NCI-H524 treated with DMSO at 0.1 percent for 48 hours (cell line): Measurements from ENCODE around the gene MYLK4.

Experiments used
- DNase-seq: peaks from one replicate; lab custom pipeline; 2025; lab: John Stamatoyannopoulos, UW

The MYLK4 gene

DNA sequence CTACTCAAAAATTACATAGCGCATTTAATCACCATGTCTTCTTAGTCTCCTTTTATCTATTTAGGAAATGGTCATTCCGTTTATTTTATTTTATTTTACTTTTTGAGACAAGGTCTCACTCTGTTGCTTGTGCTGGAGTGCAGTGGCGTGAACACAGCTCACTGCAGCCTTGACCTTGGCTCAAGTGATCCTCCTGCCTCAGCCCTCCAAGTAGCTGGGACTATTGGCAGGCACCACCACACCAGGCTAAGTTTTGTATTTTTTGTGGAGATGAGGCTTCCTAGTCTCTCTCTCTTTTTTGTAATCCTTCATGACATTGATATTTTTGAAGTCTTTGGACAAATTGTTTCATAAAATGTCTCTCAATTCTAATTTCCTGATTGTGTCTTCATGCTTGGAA lies 4.7 kb upstream of the MYLK4 start:
- no peak for DNase-seq

DNA sequence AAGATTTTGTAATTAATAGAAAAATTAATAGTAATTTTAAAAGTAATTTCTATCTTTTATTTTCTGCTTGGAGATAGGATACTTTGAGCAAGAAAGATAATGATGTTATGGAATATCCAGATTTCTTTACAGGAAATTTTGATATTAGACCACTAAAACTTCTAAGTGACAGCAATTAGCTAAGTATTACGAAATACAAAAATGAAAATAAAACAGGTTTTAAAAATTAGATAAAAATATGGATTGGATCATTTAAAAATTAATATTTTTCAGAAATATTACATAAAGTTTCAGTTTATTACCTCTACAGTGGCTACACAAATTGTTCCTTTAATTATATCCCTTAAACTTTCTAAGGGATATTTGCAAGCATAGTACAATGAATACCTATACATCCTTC lies 4.2 kb upstream of the MYLK4 start:
- DNase-seq, result no peak

DNA sequence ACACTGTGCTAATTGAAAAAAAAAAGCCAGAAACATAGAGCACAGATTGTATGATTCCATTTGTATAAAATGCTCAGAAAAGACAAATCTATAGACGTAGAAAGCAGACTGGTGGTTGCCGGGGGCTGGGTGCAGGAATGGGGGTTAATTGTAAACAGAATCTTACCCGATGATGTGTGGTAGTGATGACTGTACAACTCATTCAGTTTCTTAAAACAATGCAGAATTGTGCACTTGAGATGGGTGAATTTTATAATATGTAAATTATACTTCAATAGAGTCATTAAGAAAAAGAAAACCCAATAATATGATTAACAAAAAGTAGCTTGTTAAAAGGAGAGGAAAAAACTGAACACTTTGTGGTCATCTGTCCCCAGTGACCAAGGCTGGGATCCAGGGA lies 3.7 kb upstream of the MYLK4 start:
- DNase-seq, result no peak

DNA sequence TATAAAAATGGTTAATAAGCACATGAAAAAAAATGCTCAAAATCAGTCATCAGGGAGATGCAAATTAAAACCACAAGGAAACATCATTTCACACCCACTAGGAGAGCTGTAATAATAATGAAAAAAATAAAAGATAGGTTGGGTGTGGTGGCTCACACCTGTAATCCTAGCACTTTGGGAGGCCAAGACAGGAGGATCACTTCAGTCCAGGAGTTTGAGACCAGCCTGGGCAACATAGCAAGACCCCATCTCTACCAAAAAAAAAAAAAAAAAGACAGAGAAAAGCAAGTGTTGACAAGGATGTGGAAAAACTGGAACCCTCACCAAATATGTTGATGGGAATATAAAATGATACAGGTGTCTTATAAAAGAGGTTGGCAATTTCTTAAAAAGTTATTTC lies 3.0 kb upstream of the MYLK4 start:
- no peak for DNase-seq

DNA sequence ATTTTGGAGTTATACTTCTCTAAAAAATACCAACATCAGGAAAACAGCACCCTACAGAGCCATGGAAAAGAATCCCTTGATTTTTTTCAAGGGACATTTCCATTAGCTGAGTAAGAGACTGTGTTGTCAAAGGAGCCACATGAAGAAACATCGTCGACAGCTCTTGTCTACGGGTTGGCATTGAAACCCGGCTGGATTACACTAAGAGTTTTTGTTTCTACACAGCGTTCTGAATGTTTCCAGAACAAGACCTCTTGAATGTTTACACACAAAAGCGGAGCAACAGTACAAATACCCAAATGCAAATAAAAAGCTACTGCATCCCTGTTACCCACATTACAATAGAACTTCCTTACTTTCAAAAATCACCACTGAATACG lies 2.4 kb upstream of the MYLK4 start:
- DNase-seq, result no peak

DNA sequence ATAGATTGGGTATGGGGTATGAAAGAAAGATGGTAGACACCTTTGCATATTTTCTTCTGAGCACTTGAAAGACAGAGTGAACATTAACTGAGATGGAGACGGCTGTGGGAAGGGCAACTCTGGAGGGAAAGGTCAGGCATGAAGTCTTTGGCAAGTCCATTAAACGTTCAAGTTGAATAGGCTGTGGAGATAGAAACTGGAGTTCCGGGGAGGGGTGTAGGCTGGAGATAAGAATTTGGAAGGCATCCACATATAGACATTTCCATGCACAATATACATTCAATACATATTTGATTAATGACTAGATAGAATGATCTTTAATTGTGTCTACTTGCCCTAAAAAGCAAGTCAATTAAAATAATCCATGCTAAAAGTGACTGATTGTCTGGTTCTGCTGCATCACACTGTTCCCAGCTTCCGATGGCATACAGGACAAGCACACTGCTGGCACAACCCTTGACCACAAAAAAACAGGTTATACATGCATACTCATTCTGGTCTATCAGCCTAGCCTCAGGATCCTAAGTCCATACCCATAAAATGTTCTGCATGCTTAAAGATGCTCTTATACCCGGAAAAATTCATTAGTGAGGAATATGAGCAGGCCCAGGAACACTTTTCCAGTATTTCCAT lies 1.9 kb upstream of the MYLK4 start:
- DNase-seq, result no peak

DNA sequence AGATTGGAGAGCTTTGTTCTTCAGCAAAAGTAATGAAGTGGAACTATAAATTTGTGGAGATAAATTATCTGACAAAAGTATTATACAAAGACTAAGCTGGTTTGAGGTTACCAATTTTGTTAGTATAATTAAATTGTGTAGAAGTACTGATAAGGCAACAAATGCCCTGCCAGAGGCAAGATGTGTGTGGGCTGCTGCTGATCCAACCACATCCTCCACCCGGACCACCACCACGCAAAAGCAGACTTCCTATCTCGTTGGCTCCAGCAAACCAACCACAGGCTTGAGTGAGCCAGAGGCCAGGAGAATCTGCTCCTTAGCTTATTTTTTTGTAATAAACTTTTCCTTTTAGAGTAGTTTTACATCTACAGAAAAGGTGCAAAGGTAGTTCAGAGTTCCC lies 1.1 kb upstream of the MYLK4 start:
- no peak for DNase-seq

- peak; percentile 13 for DNase-seq
Observed at GRCh38 chr6:2749969-2750600, 637 bp downstream of the MYLK4 start.

DNA sequence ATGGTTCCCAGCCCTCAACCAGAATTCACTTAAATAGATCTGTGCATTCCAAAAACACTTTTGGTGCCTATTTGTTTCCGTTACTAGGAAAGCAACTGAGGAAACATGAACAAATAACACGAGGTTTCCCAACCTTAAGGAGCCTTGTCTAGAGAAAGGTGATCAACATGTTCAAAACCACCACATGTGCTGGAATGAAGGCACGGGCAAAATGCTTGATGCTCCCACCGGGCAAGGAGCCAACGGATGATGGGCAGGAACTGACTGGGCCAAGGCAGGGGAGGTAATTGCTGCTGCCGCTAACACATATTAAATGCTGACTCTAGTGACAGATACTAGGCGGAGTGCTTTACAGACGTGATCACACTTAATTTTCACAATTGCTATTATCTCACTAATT lies 2.5 kb downstream of the MYLK4 start:
- no peak for DNase-seq

DNA sequence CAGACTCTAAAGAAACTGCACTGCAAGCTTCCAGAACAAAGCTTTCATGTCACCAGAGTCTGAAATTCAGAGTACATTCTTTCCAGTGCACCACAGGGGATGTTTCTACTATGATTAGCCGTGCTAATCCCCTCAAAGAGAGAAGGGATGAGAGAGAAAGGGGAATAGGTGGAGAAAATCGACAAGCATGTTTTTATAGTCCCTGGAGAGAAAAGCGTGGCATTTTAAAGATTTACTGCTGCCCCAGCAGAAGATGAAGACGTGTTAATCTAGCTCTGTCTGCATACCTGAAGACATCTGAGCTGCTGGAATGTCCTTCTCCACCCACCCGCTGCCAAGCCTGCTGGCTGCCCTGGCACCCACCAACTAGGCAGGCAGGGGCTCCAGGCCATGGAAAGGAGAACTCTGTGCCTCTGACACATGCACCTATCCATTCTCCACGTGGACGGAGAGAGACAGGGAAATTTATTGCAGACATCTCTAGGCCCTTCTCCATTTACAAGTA lies 4.1 kb downstream of the MYLK4 start:
- no peak for DNase-seq

GRCh38 chr6:2745246-2745645 lies 5.5 kb downstream of the MYLK4 start:
- DNase-seq, result no peak

- no peak for DNase-seq
Observed at GRCh38 chr6:2744778-2745177, 5.9 kb downstream of the MYLK4 start.

DNA sequence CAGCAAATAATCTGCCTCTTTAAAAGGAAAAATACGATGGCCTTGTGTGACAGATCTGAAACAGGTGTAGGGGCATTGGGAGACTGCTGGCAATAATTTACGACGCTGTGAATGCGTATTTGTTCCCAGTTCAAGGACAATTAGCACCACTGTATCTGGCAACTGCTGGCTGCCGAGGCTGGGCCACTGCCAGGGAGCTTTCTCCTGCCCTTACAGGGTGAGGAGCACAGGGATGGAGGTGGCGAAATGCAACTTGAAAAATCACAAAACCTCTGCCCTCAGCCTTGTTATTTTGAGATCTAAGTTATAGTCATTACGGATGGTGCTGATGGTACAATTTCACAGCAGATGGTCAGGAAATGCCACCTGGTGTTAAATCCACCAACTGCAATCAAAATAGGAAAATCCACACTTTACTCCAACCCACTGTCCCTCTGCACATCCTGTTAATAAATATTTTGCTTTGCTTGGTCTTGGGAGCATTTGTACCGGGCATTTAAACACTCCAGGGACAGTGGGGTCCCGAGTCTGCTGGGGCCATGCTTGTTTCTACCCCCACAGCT lies 6.4 kb downstream of the MYLK4 start:
- DNase-seq, result peak; percentile 61

GRCh38 chr6:2743280-2744208 lies 7.2 kb downstream of the MYLK4 start:
- DNase-seq, result no peak

DNA sequence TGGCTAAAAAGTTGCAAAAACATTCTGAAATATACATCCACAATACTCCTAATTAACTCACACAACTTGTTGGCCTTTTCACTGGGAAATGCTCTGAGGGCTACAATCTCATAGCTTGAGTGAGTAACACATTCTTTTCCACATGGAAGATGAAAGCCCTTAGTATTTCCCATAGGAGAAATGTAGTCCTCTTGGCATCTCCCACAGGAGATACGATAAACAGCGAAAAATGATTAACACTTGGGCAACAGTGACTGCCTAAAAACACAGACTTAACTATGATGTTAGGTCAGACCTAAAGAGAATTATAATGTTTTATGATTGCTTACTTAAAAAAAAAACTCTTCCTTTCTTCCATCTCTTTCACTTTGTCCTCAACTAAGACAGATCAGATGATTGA lies 9.0 kb downstream of the MYLK4 start:
- no peak for DNase-seq

DNA sequence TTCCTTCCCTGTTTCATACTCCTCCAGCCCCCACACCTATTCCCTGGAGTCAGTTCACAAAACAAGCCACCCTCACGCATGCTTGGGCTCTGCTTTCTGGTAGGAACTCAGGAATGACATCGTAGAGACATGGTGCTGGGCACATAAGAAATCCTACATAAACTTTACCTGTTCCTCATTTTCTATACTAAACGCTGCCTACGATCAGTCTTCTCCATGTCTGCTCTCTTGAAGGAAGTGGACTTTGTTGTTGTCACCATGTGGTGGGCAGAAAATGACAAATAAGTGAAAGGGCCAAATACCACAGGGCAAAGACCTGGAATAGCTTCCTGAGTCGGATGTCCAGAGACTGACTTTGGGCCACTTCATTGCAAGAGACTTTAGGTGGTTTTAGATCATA lies 10.1 kb downstream of the MYLK4 start:
- DNase-seq, result no peak

DNA sequence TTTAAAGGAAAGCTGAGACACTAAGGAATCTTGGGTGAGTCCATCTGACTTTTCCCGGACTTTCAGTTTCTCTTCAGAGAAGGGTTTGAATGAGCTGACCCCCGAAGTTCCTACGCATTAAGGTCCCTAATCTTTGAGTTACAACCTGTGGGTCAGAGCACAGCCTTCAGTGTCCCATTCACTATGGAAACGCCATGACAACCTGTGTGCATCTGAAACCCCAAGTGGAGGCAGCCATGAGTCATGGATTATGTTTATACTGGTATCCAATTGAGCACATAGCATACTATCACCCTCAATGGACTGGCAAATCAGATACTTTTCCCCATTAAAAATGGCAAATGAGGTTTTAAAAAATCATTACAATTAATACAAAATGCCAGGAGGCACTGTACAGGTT lies 11.4 kb downstream of the MYLK4 start:
- no peak for DNase-seq

DNA sequence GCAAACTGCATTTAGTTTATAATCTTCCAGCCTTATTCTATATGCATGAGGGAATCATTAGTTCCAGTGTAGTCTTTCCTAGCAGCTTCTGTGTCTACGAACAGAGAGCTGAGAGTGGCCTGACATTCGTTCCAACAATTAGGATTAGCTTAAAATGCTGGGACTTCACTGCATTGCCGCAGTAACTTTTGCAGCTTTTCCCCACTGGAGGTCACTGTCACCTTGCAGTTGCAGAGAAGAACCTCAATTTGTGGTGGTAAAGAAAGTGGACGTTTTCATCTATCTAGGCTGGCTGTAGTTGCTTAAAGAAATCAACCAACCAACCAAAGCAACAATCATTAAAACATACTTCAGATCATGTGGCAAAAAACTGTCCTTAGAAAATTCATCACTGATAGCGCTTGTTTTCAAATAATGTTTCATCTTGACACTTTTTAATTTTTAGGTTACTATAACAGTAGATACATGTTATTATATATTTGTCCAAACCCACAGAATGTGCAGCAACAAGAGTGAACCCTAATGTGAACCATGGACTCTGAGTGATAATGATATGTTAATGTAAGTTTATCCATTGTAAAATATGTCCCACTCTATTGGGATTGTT lies 12.2 kb downstream of the MYLK4 start:
- DNase-seq, result peak; percentile 33

GRCh38 chr6:2737885-2738284 lies 12.8 kb downstream of the MYLK4 start:
- no peak for DNase-seq

DNA sequence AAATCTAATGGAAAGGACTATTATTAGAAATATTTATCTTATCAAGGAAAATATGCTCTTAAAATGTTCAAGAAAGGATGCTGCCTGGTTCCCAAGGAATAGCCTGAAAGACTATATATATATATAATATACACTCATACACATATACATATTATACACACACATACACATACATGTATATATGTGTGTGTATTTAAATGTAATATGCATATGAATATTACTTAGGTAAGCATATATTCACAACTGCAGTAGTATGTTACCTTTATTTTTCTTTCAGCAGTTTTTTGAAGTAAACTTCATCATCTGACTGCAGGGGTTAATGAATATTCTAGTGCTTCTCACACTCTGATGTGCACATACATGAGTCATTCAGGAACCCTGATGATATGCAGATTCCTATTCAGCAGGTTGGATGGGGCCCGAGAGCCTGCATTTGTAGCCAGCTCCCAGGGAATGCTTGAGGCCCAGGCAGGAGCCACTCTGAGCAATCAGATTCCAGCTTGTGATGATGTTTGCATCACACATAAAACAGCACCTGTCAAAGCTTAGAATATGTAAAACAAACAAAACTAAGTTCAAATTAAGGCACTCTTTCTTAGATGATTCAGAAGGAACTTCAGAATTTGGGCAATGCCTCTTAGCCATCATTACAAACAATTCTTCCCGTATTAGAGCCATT lies 16.1 kb downstream of the MYLK4 start:
- no peak for DNase-seq

GRCh38 chr6:2733736-2734480 lies 16.8 kb downstream of the MYLK4 start:
- DNase-seq, result peak; percentile 31
